NCI-H460 (cell line): ENCODE data around the gene LRRC27. TPM values are rescaled to one million over a fixed set of nuclear protein-coding genes. Genes with fewer than 3 reads are reported as not detected.

Experiments
- DNase-seq: peaks from one replicate; pipeline ENCODE4 v3.0.0-alpha.2; 2016; ENCODE audit warnings: low read depth; ENCODE audit errors: extremely low read depth
- total RNA-seq: library from RNA; depleted of rRNA; stranded (reverse); fragments of >200 nt; shearing (Covaris generic); gene quantifications from 2 replicates; pipeline ENCODE4 v1.2.3, GENCODE V29; 2014

The LRRC27 gene
- total RNA-seq, 1 experiment from 2014 or later = 7.8 TPM

DNA sequence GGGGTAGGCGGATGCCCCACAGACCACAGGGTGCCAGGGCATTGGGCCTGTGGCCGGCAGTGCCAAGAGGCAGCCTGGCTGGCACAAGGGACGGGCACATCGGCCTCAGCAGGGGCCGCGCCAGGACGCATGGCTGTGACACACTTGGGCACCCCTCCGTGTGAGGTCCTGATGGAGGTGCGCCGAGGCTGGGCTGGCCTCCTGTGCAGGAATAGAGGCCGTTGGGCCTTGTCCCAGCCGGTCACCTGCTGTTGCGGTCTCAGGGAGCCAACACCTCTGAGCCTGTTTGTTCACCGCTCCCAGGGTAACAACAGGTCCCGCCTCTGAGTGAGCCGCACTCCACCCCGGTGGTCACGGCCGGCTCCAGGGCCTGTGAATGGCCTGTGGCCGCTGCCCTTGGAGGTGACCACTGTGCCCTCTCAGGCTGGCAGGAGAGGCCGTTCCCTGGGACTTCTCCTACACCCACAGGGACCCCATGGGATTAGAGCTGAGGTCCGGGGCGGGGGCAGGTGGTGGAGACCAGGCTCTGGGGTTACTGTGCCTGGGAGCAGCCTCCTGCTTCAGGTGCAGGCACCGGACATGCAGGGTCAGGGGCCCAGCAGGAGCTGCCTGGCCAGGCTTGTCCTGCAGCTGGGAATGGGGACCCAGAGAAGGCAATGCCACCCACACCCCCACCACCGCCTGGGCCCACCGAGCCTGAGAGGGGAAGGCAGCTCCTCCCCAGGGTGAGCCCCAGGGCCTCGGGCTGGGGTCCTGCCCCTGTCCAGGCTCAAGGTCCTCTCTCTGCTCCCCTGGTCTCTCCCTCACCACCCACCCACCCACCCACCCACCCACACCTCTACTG, 77.1 kb downstream of the LRRC27 start:
- no peak for DNase-seq

DNA sequence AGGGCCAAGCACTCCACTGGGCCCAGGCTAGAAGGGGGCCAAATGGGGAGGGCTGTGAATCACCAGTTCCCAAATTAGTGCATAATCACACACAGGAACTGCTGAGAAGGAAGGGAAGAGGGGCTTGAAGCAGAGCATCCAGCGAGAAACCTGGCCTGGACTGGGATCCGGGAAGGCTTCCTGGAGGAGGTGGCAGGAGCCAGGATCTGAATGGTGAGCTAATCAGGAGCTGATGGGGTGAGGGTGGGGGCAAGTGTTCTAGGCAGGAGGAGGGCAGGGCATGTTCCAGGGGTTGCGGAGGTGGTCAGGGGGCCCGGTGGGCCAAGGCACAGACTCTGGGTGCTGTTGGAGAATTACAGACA, 77.7 kb downstream of the LRRC27 start:
- DNase-seq = no peak

DNA sequence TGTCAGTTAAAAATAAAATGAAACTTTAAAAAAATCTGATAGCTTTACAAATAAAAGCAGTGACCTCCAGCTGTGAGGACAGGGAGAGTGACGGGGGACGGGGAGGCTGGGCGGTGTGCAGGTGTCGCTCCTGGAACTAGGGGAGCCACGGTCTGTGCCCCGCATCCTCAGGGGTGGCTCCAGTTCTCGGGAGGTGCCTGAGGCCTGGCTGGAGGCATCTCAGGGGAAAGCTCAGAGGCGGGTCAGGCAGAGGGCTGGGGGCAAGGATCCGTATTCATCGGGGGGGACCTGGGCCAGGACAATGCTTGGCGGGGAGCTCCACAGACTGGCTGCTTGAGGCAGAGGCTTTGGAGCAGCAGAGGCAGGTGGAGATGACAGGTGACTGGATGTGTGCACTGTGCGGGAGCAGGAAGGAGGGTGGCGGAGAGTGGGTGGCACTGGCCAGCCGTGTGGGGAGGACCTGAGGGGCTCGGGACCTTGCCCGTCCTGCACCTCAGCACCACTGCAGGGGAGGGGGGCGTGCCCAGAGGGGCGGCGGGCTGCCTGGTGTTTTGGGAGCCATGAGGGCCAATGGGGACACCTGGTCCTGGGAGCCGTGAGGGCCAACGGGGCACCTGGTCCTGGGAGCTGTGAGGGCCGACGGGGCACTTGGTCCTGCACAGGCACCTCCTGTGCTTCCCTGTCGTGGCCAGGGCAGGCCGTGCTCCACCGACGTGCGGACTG, 78.2 kb downstream of the LRRC27 start:
- no peak for DNase-seq

DNA sequence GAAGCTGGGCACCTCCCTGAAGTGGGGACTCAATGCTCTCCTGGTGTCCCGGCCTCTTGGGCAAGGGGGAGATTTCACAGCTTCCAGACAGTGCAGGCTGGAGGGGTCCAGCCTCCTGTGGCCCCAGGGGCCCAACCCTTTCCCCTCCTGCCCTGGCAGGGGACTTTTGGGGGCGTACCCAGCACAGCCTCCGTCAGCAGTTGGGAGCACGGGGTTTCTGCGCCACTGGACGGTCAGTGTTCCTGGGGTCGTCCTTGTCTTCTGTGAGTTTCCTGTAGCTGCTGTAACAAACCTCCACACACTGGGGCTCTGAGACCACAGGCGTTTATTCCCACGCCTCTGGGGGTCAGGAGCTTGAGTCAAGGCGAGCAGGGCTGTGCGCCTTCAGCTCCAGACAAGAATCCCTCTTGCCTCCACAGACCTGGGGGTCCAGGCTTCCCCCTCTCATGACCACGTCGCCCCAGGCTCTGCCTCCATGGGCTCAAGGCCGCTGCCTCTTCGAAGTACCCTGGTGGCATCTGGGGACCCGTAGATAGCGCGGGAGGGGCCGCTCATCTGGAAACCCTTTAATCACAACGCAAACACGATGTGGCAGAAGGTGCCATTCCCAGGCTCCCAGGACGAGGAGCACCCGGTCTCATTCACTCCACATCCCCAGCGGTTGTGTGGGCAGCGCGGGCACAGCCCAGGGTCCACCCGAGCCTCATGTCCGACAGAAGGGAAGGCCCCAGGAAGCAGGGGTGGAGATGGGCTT, 79.0 kb downstream of the LRRC27 start:
- no peak for DNase-seq

DNA sequence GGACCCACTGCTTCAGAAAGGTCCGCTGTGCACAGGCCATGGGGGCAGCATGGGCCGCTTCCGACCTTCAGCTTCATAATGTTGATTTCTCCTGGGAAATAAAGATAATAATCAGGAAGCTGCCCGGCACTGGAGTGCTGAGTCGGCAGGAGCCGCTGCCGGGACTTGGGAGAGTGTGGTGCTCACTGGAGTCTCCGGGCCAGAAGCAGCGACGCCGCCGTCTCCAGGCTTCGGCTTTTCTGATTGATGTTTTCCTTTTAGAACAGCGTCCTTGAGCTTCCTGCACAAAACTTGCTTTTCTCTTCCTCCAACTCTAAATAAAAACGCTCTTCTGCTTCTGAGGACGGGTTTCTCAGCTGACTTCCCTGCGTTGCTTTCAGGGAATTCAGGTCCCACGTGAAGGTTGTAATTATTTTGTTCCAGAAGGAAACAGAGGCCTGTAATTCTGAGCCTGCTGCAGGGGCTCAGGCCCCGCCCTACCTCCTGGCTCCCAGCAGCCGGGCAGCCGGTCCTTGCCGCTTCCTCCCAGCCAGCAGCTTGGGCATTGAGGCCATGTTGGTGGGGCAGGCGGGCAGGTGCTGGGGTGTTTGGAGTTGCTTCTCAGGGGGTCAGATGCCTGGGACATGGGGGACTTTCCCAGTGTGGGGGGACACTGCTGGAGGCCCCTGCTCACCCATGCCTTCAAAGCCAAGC, 79.7 kb downstream of the LRRC27 start:
- no peak for DNase-seq

DNA sequence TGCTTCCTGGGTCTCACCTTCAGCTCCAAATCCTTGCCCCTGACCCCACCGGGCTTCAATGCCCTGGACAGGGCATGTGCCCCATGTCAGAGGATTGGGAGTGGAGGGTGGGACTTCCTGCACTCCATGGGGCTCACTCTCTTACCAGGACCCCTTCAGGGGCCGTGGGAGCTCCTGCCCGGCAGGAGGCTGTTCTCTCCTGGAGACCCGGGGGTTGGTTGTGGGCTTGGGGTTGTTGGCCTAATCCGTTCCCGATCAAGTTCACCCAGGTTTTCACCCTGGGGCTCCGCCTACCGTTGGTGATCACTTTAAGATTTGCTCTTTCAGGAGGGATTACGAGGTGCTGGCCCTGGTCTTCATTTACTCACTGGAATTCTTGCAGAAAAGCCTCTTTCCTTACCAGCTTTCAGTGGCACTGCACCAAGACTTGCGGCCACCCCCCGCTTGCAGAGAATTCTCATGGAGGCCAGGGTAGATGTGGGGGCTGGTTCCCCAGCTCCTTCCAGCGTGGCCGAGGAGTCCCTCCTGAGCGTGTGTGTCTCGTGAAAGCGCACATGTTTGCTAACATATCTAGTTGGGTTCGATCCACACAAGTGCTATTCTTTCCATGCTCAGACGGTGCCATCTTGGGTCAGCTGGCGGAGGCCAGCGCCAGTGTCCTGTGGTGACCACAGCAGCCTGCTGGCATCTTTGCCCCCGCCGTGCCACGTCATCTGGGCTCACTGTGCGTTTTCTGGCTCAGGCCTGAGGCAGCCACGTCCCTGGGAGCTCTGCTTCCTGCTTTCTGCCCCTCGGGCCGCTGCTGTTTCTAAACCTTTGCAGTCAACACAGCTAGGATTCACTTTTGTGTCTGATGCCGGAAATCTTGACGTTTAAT, 80.6 kb downstream of the LRRC27 start:
- DNase-seq = no peak

DNA sequence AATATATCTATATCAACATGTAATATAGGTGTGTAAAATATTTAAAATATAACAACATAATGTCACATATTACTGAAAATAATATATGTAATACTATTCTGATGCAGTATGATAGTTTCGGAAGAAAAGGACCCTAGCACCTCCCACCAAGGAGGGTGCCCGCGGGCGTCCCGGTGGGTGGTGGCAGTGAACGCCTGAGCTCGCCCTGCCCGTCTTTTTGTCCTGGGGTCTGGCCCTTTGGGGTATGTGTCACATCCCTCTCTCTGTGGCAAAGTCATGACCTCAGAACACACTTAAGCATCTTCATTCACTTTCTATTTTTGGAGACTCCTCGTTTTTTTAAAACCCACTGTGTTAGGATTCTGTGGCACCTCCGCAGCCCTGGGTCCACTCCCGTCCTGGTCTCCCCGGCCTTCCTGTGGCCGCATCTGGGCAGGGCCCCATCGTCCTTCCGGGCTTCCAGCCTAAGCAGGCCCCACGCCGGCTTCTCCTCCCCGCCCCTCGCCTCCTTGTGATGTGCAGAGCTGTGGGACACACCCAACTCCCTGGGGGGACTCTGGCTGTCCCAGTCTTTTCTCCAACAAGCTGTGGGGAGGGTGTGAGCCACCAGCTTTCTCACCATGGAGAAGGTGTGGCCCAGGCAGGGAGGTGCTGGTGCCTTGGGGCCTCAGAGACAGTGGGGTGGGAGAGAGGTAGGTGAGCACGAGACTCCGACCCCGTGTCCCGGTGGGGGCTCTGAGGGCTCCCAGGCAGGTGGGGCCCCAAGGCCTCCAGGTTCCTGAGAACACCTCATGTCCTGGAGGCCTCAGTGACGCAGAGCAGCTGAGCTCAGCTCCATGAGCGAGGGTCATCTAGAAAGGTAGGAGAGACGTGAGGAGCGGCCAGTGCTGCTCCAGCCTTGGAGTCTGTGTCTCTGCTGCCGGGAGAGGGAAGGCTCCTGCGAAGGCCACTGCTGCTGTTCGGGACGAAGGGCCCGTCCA, 81.5 kb downstream of the LRRC27 start:
- DNase-seq = peak; percentile 71

DNA sequence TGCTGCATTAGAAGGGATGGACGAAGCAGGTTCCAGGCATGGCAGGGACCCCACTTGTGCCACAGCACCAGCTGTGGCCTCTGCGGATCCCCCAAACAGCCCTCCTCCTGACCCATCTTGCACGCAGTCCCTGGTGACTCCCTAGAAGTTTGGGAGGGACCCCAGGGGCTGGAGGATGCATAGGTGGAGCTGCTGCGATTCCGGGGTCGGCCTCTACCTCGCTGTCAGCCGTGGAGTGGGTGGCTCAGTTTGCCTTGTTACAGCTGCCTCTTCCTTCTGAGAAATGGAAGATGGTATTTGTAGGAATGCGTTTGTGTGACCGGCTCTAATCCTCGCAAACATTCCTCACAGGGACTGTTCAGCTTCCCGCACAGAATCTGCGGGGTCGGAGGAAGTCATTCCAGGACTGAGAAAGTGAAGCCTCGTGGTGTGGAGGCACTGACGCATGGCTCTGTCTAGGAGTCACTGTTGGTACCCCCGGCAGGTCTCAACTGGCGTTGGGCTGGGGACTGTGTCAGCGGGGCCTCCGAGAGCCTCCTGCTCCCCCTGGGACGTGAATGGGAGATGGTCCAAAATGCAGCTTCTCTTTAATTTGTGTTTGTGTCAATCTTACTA, 82.5 kb downstream of the LRRC27 start:
- DNase-seq = no peak

DNA sequence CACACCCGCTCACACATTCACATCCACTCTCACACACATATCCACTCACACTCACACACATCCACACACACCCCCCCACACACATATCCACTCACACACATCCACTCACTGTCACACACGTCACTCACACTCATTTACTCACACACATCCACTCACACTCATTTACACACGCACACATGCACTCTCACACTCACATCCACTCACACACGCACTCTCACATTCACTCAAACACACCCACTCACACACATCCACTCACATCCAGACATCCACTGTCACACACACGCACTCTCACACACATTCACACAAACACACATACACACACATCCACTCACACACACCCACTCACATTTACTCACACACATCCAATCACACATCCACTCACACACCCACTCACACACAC, 83.3 kb downstream of the LRRC27 start:
- no peak for DNase-seq

DNA sequence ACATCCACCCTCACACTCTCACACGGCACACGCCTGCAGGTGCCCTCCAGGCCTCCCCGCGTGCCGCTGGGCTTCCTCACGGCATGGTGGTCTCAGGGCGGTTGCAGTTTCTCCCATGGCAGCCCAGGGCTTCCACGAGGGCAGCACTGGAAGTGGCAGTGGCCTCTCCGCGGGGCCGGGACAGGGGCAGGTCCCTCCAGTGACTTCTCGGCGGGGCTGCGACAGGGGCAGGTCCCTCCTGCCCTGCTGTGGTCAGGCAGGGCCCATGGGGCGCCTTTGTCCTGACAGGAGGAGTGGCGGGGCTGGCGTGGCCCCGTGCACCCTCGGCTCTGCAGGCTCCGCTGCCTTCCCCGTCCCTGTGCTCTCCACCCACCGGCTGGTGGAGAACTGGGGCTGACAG, 84.0 kb downstream of the LRRC27 start:
- no peak for DNase-seq

DNA sequence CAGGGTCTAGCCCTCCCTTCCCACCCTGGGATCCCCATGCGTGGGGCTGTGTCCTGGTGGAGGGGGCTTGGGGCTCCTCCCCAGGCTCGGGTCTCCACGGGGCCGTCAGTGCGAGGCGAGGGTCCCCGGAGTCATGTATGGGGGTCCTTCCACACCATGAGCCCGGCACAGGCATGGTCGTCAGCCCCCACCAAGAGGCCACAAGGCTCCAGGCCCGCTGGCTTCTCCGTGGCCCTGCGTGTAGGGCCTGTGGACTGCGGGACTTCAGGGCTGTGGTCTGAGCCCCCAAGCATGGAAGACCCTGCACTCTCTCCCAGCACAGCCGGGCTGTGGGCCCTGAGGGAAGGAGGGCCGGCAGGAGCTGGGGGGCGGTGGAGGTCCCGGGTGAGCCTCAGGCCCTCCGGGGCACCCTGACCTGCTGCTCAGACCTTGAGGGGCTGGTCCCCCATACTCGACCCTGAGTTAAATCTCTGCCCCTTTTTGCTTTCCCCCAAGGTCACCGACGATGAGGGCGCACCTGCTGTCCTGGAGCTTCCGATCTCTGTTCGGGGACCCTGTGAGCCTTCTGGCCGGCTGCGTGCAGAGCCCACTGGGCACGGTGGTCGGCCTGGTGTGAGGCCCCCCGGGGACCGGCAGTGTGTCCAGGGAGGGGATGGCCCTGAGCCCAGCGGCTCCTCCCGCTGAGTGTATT, 84.7 kb downstream of the LRRC27 start:
- no peak for DNase-seq

DNA sequence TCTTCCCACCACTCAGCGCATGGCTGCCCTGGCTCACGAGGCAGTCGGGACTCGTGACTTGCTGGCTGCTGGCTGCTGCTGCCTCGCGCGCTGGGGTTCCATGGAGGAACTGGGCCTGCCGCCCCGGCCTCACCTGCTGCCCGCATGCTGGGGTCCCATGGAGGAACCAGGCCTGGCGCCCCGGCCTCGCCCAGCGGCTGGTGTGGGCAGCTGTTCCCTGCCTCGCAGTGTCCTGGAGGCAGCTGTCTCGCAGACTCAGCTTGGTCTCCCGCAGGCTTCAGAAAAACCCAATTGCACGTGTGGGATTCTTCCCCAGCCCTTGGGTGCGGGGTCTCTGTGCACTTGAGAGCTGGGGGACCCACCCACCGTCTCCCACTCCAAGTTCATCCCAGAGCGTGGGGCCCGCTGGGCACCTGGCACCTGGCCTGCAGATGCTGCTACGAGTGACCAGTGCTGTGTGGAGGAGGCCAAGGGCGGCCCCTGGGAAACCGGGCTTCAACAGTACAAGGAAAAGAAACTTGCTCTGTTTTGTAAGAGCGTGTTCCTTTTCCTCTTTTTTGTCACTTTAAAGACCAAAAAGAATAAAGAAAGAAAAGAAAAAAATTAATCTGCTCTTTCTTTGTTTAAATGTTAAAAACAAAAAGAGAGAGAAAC, 85.4 kb downstream of the LRRC27 start:
- no peak for DNase-seq

DNA sequence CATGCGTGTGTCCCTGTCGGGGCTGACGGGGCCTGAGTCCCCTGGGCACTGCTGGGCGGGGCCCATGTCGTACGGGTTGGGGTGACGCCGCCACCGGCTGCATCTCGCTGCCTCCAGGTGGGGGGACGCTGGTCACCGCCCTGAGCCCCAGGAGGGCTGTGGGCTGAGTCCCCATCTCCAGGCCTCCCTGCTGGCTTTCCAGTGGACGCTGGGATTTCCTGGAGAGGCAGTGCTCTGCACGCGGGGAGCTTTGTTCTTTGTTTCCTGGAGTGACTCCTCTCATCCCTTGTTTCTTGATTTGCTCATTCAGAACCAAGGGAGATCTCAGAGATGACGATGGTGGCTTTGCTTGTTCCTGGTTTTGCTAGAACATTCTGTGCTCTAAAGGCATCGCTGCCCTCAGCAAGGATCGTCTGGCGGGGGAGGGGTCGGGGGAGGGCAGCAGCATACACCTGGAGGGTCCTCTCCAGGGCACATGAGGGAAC, 86.0 kb downstream of the LRRC27 start:
- no peak for DNase-seq

DNA sequence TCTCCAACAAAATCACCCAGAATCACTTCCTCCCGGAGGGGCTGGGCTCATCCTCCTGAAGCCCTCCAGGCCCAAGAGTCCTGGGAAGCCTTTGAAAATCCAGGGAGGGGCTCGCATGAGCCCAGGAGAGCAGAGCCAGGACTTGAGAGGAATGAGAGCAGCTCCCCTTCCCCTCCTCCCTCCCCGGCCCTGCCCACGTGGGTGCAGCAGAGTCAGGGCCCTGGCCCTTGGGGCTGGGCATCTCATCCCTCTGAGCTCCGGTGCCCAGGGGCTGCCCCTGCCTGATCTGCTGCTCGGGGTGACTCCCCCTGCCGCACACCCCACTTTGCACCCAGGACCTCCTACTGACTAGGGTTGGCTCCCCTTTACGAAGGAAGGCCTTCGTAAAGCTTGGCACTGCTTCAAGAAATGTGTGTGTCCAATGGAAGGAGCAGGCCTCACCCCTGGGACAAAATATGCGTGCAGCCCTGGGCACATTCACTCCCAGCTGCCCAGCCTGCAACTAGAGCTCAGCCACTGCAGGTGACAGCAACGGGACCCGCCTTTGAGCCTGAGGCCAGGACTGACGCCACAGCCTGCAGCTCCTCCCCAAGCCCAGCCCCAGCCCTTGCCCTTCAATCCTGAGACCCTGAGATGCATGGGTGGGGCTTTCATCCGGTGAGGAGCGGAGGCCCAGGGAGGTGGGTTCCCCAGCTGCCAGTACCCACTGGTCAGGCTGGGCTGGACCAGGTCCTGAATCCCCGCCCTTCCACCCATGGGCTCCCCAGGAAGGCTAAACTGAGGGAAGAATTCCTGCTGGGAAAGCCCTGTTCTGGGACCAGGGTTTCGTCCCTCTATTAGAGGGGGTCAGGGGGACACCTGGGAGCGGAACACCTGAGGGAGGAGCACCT, 86.8 kb downstream of the LRRC27 start:
- DNase-seq = peak; percentile 76

DNA sequence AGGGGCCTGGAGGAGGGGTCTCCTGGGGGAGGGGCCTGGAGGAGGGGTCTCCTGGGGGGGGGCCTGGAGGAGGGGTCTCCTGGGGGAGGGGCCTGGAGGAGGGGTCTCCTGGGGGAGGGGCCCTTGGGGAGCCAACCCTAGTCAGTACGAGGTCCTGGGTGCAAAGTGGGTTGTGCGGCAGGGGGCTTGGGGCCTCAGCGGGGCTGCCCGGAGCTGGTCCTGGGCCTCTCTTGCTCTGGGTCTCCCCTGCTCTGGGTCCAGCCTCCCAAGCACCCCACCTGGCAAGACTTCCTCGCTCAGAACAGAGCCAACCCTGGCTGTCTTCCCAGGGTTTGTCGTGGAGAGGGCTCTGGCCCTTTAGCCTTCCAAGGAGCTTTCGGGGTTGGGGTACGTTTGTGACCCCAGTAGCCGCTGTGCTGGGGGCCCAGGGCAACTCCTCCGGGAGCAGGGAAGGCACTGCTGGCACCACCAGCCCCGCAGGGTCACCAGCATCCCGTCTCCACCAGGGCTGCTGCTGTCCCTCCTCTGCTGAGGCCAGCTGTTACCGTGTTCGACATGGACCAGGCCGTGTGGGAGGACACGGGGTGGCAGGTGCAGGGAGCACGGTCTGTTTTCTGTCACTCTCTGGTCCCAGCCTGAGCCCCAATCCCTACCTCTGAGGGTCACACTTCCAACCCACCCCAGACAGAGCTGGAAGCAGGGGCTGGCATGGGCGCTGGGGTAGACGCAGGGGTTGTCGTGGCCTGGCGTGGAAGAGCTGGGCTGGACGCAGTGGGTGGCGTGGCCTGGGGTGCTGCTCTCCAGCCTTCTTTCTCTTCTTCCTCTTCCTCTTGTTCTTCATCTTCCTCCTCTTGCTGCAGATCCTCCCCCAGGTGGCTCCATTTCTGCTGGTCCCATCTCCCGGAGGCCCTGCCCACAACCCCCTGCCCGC, 87.8 kb downstream of the LRRC27 start:
- no peak for DNase-seq
